Ascending aorta (tissue), 2 donors: Measurements from ENCODE around the gene NECTIN2. TPM values are rescaled to one million over a fixed set of nuclear protein-coding genes. Genes with fewer than 3 reads are reported as not detected.
"Not testable (repeated sequence)": the region's sequence is repeated elsewhere in the genome, so short reads cannot be mapped to it uniquely, and the experiment has no call there.

Experiments used
- DNase-seq, 2 donors: peaks; one replicate each; pipeline ENCODE4 v3.0.0-alpha.2; 2019; ENCODE audit warnings: low spot score in 2 of 2
- H3K27ac ChIP-seq, 2 donors: fragments of 200-600 bp; sonication (generic); one replicate each; pipeline ENCODE4 v1.5.1; 2016 to 2017; ENCODE audit warnings: mild to moderate bottlenecking in 1 of 2
- H3K27me3 ChIP-seq: fragments of 200-600 bp; sonication (generic); one replicate; pipeline ENCODE4 v1.5.1; 2017
- H3K36me3 ChIP-seq, 2 donors: fragments of 200-600 bp; sonication (generic); one replicate each; pipeline ENCODE4 v1.5.1; 2016
- H3K4me1 ChIP-seq, 2 donors: fragments of 200-600 bp; sonication (generic); one replicate each; pipeline ENCODE4 v1.5.1; 2016 to 2017; ENCODE audit warnings: mild to moderate bottlenecking in 1 of 2
- H3K4me3 ChIP-seq, 2 donors: fragments of 200-600 bp; sonication (generic); one replicate each; pipeline ENCODE4 v1.5.1; 2016 to 2017; ENCODE audit warnings: mild to moderate bottlenecking in 1 of 2
- H3K9me3 ChIP-seq, 2 donors: fragments of 200-600 bp; sonication (generic); one replicate each; pipeline ENCODE4 v1.5.1; 2016
- intact Hi-C: fragments of 100-400 bp; cut with DNase I; formaldehyde crosslinking; loops from one replicate; pipeline ENCODE4 v1.15.1; 2023
- total RNA-seq: library from RNA; depleted of rRNA; stranded (reverse); fragments of >200 nt; gene quantifications from one replicate; pipeline ENCODE4 v1.1.0, GENCODE V29; 2016
- TF ChIP-seq, protein P1 (sequence below), 3 experiments: fragments of 200-600 bp in 2 of 3; fragments of 450-650 bp in 1 of 3; sonication (generic) in 2 of 3; IDR thresholded peaks; one replicate each; pipeline ENCODE4 v1.5.1; 2016 to 2019; ENCODE audit warnings: antibody characterized with exemption in 3 of 3, mild to moderate bottlenecking in 1 of 3, moderate library complexity in 1 of 3

NECTIN2 gene
- total RNA-seq, 1 donor from 2014 or later, result 125 TPM

DNA sequence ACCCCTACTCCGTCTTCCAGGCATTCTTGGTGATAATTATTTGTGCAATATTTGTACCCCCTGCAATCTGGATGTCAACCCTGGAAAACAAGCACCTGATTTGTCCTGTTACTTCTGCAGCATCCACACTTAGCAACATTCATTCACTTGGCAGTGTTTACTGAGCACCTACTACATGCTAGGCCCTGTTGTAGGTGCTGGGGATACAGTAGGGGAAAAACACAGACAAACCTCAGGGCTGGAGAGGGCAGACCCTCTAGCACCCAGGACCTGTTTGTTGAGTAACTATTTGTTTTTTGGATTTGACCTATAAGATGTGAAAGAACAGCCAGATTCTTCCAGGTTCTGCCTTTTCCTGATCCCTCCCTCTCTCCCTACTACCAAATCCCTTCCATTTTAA, 9.5 kb downstream of the NECTIN2 start:
- peaks cover 0 to 5% of the 10 kb centered on the region in 2 donors for H3K4me1 ChIP-seq
- no peak for DNase-seq
- no peak overlapping the region for H3K4me3 ChIP-seq
- TF ChIP-seq, protein P1, sequence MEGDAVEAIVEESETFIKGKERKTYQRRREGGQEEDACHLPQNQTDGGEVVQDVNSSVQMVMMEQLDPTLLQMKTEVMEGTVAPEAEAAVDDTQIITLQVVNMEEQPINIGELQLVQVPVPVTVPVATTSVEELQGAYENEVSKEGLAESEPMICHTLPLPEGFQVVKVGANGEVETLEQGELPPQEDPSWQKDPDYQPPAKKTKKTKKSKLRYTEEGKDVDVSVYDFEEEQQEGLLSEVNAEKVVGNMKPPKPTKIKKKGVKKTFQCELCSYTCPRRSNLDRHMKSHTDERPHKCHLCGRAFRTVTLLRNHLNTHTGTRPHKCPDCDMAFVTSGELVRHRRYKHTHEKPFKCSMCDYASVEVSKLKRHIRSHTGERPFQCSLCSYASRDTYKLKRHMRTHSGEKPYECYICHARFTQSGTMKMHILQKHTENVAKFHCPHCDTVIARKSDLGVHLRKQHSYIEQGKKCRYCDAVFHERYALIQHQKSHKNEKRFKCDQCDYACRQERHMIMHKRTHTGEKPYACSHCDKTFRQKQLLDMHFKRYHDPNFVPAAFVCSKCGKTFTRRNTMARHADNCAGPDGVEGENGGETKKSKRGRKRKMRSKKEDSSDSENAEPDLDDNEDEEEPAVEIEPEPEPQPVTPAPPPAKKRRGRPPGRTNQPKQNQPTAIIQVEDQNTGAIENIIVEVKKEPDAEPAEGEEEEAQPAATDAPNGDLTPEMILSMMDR (IDR thresholded peaks at IDR 0.05), result no peak
- peaks cover 3 to 16% of the 10 kb centered on the region in 2 donors for H3K36me3 ChIP-seq
- intact Hi-C loops, result no loop called here
- H3K27ac ChIP-seq, result no peak overlapping the region
- no peaks in the 10 kb centered on the region for H3K9me3 ChIP-seq
- no peaks in the 10 kb centered on the region for H3K27me3 ChIP-seq

DNA sequence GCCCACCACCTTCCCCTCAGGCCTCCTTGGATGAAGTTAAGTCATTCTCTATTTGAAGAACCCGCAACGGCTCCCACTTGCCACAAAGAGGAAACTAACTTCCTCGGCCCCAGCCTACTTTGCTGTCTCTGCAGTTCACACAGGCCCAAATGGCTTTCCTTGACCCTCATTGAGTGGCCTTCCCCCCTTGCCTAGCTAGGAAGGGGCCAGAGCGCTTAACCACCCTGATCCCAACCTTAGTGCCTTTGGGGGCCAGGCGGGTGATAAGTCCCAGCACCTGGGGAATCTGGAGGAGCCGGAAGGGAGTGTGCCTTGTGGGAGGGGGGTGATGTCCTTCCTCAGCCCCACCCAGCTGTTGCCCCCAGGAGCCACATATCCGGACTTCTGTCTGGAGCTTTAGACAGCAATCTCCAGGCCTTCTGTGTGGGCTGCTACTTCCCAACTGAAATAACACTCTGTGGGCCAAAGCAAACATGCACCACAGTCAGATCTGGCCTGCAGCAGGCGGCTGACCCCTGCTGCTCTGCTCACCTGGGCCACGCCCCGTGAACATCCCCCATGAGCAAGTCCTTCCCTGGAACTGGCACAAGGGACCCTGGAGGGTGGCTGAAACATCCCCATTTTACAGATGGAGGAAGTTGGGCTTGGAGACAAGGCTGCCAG, 10.5 kb downstream of the NECTIN2 start:
- no peak overlapping the region for H3K27ac ChIP-seq
- no peaks in the 10 kb centered on the region for H3K9me3 ChIP-seq
- intact Hi-C loops, result no loop called here
- H3K4me1 ChIP-seq, result peaks cover 0 to 5% of the 10 kb centered on the region in 2 donors
- H3K4me3 ChIP-seq, result no peak overlapping the region
- peaks cover 3 to 22% of the 10 kb centered on the region in 2 donors for H3K36me3 ChIP-seq
- TF ChIP-seq, protein P1 (IDR thresholded peaks at IDR 0.05), result no peak
- DNase-seq, result no peak
- H3K27me3 ChIP-seq, result no peaks in the 10 kb centered on the region

DNA sequence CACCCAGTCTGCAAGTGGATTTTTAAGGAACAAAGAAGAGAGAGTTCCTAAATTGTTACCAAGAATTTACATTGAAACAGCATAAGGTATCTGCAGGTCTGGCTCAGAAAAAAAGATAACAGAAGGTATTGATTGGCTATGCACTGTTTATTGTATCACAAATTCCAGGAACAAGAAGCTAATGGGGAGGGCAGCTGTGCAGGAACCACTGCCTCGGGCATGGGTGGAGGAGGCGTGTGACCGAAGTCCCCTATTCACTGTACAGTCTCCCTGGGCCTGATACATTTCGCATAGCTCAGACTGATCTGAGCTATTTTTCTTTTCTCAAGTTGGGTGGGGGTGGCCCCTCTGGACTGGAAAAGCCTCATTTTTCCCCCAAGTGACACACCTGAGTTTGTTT, 11.7 kb downstream of the NECTIN2 start:
- Histone ChIP-seq H3K4me3 (no peak overlapping the region), H3K27me3 (no peaks in the 10 kb centered on the region), H3K27ac (no peak overlapping the region), H3K9me3 (no peaks in the 10 kb centered on the region), H3K36me3 (peaks cover 3 to 22% of the 10 kb centered on the region in 2 donors), H3K4me1 (peaks cover 0 to 5% of the 10 kb centered on the region in 2 donors)
- DNase-seq, result no peak
- TF ChIP-seq, protein P1 (IDR thresholded peaks at IDR 0.05), result no peak
- intact Hi-C loops, result no loop called here

DNA sequence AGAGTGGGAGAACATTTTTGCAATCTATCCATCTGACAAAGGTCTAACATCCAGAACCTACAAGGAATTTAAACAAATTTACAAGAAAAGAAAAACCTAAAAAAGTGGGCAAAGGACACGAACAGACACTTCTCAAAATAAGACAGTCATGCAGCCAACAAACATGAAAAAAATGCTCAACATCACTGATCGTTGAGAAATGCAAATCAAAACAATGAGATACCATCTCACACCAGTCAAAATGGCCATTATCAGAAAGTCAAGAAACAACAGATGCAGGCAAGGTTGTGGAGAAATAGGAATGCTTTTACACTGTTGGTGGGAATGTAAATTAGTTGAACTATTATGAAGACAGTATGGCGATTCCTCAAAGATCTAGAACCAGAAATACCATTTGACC, 15.5 kb downstream of the NECTIN2 start:
- peaks cover 20 to 40% of the 10 kb centered on the region in 2 donors for H3K36me3 ChIP-seq
- DNase-seq, H3K4me3 ChIP-seq, H3K4me1 ChIP-seq, H3K27me3 ChIP-seq, H3K9me3 ChIP-seq, H3K27ac ChIP-seq, intact Hi-C loops: not testable (repeated sequence)

DNA sequence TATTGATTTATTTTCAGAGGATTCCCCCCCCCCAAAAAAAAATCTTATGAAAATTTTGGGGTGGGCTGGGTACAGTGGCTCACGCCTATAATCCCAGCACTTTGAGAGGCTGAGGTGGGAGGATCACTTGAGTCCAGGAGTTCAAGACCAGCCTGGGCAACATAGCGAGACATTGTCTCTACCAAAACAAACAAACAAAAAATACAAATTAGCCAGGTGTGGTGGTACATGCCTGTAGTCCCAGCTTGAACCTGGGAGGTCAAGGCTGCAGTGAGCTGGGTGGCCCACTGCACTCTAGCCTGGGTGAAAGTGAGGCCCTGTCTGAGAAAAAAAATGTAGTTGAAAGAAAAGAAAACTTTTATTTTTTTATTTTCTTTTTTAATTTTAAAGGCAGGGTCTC, 17.9 kb downstream of the NECTIN2 start:
- Histone ChIP-seq H3K36me3 (peaks cover 23 to 53% of the 10 kb centered on the region in 2 donors), H3K9me3 (no peaks in the 10 kb centered on the region), H3K4me3 (no peak overlapping the region), H3K27me3 (no peaks in the 10 kb centered on the region), H3K27ac (no peak overlapping the region), H3K4me1 (no peaks in the 10 kb centered on the region)
- no peak for DNase-seq
- TF ChIP-seq, protein P1 (IDR thresholded peaks at IDR 0.05), result no peak
- intact Hi-C loops, result no loop called here

DNA sequence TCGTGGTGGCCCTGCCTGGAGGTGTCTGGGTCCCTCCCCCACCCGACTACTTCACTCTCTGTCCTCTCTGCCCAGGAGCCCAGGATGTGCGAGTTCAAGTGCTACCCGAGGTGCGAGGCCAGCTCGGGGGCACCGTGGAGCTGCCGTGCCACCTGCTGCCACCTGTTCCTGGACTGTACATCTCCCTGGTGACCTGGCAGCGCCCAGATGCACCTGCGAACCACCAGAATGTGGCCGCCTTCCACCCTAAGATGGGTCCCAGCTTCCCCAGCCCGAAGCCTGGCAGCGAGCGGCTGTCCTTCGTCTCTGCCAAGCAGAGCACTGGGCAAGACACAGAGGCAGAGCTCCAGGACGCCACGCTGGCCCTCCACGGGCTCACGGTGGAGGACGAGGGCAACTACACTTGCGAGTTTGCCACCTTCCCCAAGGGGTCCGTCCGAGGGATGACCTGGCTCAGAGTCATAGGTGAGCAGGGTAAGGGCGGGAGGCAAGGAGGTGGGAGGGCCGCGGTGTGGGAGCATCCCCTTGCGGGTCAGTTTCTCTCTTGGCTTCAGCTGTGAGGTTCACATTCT, 19.2 kb downstream of the NECTIN2 start:
- TF ChIP-seq, protein P1 (IDR thresholded peaks at IDR 0.05), result no peak
- no peak overlapping the region for H3K4me3 ChIP-seq
- intact Hi-C loops, result no loop called here
- no peak for DNase-seq
- no peaks in the 10 kb centered on the region for H3K4me1 ChIP-seq
- no peaks in the 10 kb centered on the region for H3K9me3 ChIP-seq
- no peaks in the 10 kb centered on the region for H3K27me3 ChIP-seq
- H3K36me3 ChIP-seq, result peaks cover 23 to 50% of the 10 kb centered on the region in 2 donors
- H3K27ac ChIP-seq, result no peak overlapping the region
